ENCODE results near the gene SETD1A.

SETD1A gene
- long read RNA-seq, donor 1, partial matches to known transcripts, result 18 of 18 reads
- long read RNA-seq, donor 1, other reads (novel, unspliced or antisense), result 0 of 18 reads
- long read RNA-seq, donor 2, result 0 reads
- long read RNA-seq, donor 3, partial matches to known transcripts, result 6 of 6 reads
- long read RNA-seq, donor 3, other reads (novel, unspliced or antisense), result 0 of 6 reads
- long read RNA-seq, donor 4, partial matches to known transcripts, result 7 of 12 reads
- long read RNA-seq, donor 4, other reads (novel, unspliced or antisense), result 5 of 12 reads
- long read RNA-seq, donor 5, result 0 reads
- long read RNA-seq, donor 6, partial matches to known transcripts, result 29 of 29 reads
- long read RNA-seq, donor 6, other reads (novel, unspliced or antisense), result 0 of 29 reads
- long read RNA-seq, donor 7, result 0 reads
- long read RNA-seq, donor 8, partial matches to known transcripts, result 7 of 7 reads
- long read RNA-seq, donor 8, other reads (novel, unspliced or antisense), result 0 of 7 reads

- DNase-seq, result peak; percentile 100
Observed at GRCh38 chr16:30957456-30958174, at the start of gene SETD1A. SETD1A (plus strand) TSS chr16:30957754; CDS start chr16:30958732, 978 bp downstream.

- no peak for DNase-seq
Observed at GRCh38 chr16:30910427-30911029, 47.0 kb upstream of the SETD1A start.

GRCh38 chr16:30912794-30913412 lies 44.7 kb upstream of the SETD1A start:
- no peak for DNase-seq

GRCh38 chr16:30914830-30915229 lies 42.7 kb upstream of the SETD1A start:
- DNase-seq, result no peak

GRCh38 chr16:30918614-30919013 lies 38.9 kb upstream of the SETD1A start:
- DNase-seq, result no peak

- DNase-seq, result no peak
Observed at GRCh38 chr16:30920891-30921290, 36.7 kb upstream of the SETD1A start.

- DNase-seq, result no peak
Observed at GRCh38 chr16:30921459-30921747, 36.2 kb upstream of the SETD1A start.

GRCh38 chr16:30921748-30922419 lies 35.7 kb upstream of the SETD1A start:
- DNase-seq, result peak; percentile 96

- DNase-seq, result peak; percentile 96
Observed at GRCh38 chr16:30922420-30922959, 35.1 kb upstream of the SETD1A start.

- peak; percentile 99 for DNase-seq
Observed at GRCh38 chr16:30922960-30923535, 34.5 kb upstream of the SETD1A start.

- no peak for DNase-seq
Observed at GRCh38 chr16:30923554-30924075, 33.9 kb upstream of the SETD1A start, which contains the start of gene FBXL19. FBXL19 (plus strand) TSS chr16:30923572; CDS start chr16:30925755, 2,183 bp downstream.

- DNase-seq, result no peak
Observed at GRCh38 chr16:30924076-30924912, 33.3 kb upstream of the SETD1A start.

GRCh38 chr16:30924913-30925631 lies 32.5 kb upstream of the SETD1A start:
- DNase-seq, result no peak

GRCh38 chr16:30925632-30925987 lies 31.9 kb upstream of the SETD1A start:
- DNase-seq, result no peak

GRCh38 chr16:30925995-30926811 lies 31.4 kb upstream of the SETD1A start:
- DNase-seq, result no peak

- DNase-seq, result no peak
Observed at GRCh38 chr16:30926937-30927788, 30.4 kb upstream of the SETD1A start.

- DNase-seq, result peak; percentile 48
Observed at GRCh38 chr16:30927789-30928378, 29.7 kb upstream of the SETD1A start.
